Fibroblast of mammary gland (primary cell): Measurements from ENCODE around the gene SNCB.

Experiments
- DNase-seq: peaks from one replicate; pipeline ENCODE4 v3.0.0-alpha.2; 2010; ENCODE audit warnings: low read depth
- H3K4me3 ChIP-seq: 2 replicates; pipeline ENCODE4 v1.5.1; 2011; ENCODE audit warnings: low read depth, mild to moderate bottlenecking, low read length, moderate library complexity; ENCODE audit not compliant: control insufficient read depth
- CTCF ChIP-seq: conservative IDR thresholded peaks from 2 replicates; pipeline ENCODE4 v1.5.1; 2011; ENCODE audit warnings: low read depth, low read length, inconsistent platforms; ENCODE audit not compliant: control insufficient read depth, insufficient read depth

SNCB gene

DNA sequence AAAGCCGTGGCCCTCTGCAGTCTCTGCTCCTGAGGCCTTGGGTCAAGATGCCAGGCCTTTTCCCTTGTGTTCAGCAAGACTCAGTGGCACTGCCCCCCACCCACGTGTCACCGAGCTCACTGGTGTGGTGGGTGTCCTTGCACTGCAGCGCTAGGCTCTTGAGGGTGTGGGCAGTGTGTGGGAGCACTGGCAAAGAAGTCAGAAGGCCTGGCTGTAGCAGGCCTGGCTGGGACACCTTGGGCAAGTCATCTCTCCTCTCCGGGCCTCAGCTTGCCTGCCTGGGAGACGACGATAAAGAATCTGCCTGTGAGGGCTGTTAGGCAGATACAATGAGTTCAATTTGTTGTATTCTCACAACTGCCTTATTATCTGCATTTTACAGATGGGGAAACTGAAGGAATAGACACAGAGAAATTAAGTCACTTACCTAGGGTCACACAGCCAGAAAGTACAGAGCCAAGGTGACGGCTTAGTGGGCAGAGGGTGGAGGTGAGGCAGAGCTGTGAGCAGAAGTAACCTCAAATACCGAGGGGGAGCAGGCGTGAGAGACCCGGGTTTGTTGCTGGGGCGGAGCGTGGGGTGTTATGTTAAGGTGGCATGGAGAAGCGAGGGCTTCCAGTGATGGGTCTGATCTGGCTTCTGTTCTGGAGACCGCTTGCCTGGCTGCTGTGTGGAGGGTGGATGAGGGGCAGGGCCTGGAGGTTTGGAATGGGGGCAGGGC, 18.3 kb upstream of the SNCB start:
- DNase-seq, result no peak
- peak overlapping the region; percentile 80 for H3K4me3 ChIP-seq
- TF ChIP-seq CTCF, result no peak

DNA sequence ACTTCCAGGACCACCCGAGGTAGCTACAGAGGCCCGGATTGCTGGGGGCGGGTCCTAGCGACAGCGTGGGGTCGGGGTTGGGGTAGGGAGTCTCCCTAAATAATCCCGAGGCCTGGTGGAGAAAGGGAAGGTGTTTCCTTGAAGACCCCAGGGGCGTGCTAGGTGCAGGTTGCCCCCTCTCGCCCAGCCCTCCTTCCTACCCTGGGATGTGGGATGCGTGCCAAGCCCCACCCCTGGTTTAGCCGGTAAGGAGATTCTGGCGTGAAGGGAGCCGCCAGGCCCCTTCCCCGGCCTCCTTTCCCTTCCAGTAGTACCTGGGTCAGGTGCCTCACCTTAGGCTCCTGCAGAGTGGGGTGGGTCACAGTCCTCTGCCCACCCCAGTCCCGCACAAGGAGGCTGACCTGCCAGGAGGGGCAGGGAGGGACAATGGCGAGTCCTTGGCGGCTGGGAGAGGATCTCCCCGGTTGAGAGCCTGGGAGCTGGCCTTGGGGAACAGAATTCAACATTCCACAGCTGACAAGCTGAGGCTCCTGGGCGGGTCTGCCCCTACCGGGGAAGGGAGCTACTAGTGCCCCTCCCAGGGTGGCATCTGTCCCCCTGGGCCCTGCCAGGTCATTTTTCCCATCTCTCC, 17.6 kb upstream of the SNCB start:
- peak overlapping the region; percentile 80 for H3K4me3 ChIP-seq
- DNase-seq, result no peak
- no peak for TF ChIP-seq CTCF

DNA sequence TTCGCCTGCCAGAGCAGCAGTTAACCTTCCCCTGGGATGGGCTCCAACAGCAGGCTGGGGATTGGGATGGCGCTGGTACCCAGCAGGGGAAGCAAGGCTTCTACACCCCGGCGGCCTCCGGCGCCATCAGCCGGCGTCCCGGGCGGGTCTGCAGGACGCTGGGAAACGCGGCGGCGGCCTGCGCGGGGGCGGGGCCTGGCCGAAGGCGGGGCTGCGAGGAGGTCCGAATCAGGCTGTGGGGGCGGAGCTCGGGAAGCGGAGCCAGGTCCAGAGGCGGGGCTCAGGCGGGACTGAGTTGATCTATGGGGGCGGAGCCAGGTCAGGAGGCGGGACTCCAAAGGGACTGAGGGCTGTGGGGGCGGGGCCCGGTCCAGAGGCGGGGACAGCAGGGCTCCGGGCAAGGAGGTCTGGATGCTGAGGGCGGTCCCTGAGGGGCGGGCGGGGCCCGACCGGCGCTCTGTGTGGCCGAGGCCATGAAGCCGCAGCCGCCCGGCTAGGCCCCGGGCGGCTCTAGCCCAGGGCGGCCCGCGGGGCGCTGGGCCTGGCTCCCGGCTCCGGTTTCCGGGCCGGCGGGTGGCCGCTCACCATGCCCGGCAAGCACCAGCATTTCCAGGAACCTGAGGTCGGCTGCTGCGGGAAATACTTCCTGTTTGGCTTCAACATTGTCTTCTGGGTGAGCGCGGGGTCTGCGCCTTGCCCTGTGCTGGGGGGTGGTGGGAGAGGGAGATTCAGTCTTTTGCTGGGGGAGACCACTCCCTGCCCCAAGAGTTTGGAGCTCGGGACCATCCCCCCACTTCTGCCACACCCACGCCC, 16.9 kb upstream of the SNCB start, which contains the start of gene TSPAN17:
Gene TSPAN17 (plus strand): TSS at position 455 of the 813 bp plus-strand sequence. CDS start 132 bp downstream, at position 587.
- TF ChIP-seq CTCF, result no peak
- peak within 1 kb of the TSS; percentile 80 for H3K4me3 ChIP-seq
- DNase-seq, result peak; percentile 97

- peak overlapping the region; percentile 52 for H3K4me3 ChIP-seq
- DNase-seq, result no peak
- TF ChIP-seq CTCF, result no peak
These were observed 16.3 kb upstream of the SNCB start for GRCh38 chr5:176646707-176647029.

DNA sequence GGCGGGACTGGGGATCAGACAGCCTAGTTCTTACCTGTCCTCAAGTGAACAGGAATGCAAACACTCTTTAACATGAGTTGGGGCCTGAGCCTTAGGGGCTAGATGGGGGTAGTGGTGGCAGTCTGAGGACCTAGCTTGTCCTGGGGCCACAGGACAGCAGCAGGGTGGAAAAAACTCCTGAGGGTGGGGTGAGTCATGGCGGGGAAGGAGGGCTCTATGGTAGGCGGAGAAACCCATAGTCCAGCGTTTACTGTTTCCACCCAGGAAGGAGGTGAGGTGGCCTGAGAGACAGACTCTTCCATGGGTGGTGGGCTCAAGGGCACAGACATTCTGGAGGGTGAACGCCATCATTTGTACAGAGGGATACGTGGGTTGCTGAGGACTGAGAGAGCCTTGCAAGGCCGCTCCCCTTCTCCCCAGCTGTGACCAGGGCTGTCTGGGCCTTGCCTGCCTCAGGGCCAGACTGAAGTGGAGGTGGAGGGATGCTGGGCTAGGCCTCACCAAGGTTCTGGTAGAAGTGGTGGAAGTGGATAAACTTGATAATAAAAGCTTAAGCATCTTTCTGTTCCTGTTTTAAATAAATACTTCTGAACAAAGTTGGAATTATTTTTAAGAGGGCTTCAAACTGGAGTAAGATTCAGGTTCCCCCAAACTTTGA, 15.8 kb upstream of the SNCB start:
- no peak for DNase-seq
- no peak for TF ChIP-seq CTCF
- no peak overlapping the region for H3K4me3 ChIP-seq

DNA sequence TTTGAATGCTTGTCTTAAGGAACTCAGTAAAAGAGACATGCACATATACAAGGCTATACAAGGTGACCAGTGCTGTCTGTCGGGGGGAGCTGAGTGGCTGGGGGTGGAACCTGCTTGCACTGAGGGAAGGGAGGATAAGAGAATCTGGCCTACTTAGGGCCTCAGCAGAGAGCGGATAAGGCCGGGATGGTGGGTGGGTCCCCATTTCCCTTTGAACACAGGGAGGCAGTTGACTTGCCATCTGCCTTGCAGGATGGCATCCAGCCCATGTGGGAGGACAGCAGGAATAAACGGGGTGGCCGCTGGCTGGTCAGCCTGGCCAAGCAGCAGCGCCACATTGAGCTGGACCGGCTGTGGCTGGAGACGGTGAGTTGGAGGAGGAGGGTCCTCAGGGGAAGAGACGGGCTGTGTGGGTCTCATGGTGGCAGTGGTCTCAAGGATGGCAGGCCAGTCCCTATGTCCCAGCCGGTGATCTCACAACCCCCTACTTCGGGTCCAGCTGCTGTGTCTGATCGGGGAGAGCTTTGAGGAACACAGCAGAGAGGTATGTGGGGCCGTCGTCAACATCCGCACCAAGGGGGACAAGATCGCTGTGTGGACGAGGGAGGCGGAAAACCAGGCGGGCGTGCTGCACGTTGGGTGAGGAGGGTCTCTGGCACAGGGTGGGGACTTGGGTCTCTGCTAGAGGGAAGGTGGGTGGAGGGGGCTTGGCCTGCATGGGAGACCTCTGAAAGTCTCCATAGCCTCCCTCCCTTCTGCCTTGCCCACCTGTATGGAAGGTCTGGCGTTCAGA, 14.7 kb upstream of the SNCB start:
- no peak for TF ChIP-seq CTCF
- no peak overlapping the region for H3K4me3 ChIP-seq
- DNase-seq, result no peak
